Measurements from ENCODE around the gene TMEM132D. TPM values are rescaled to one million over a fixed set of nuclear protein-coding genes. Genes with fewer than 3 reads are reported as not detected.

Gene TMEM132D
- total and polyA plus RNA-seq, 4 donors, result 0.06 to 0.20 (median 0.13) TPM

GRCh38 chr12:129466499-129466898, 437.3 kb downstream of the TMEM132D start:
- ATAC-seq (ENCODE audit: insufficient read depth, low FRiP score) (no peak), DNase-seq (no peak)
- TF ChIP-seq CTCF (IDR thresholded peaks at IDR 0.05; ENCODE audit: control extremely low read depth, extremely low read depth), result no peak
- no peaks in the 10 kb centered on the region for H3K4me1 ChIP-seq (ENCODE audit: control insufficient read depth in 5 of 5, insufficient read depth in 5 of 5, low read length in 5 of 5)
- WGBS, 2 donors, result 63 to 66% methylated on average over 3 of the region's 3 CpGs
- H3K27me3 ChIP-seq (ENCODE audit: control insufficient read depth in 3 of 3, insufficient read depth in 3 of 3, low read length in 2 of 3), result no peaks in the 10 kb centered on the region
- H3K9ac ChIP-seq (ENCODE audit: insufficient read depth in 1 of 2, low read length in 2 of 2), result no peak overlapping the region
- no peak overlapping the region for H3K4me3 ChIP-seq
- H3K27ac ChIP-seq (ENCODE audit: low read depth in 1 of 2, low read length in 1 of 2), result no peak overlapping the region
- no peaks in the 10 kb centered on the region for H3K9me3 ChIP-seq (ENCODE audit: control insufficient read depth in 4 of 4, insufficient read depth in 3 of 4, low read length in 3 of 4)
- H3K36me3 ChIP-seq (ENCODE audit: control insufficient read depth in 4 of 4, insufficient read depth in 4 of 4, low read length in 4 of 4), result no peaks in the 10 kb centered on the region

GRCh38 chr12:129459886-129460285, 443.9 kb downstream of the TMEM132D start:
- Histone ChIP-seq H3K36me3 (ENCODE audit: control insufficient read depth in 4 of 4, insufficient read depth in 4 of 4, low read length in 4 of 4) (no peaks in the 10 kb centered on the region), H3K4me1 (ENCODE audit: control insufficient read depth in 5 of 5, insufficient read depth in 5 of 5, low read length in 5 of 5) (no peaks in the 10 kb centered on the region), H3K27ac (ENCODE audit: low read depth in 1 of 2, low read length in 1 of 2) (no peak overlapping the region), H3K4me3 (no peak overlapping the region), H3K27me3 (ENCODE audit: control insufficient read depth in 3 of 3, insufficient read depth in 3 of 3, low read length in 2 of 3) (no peaks in the 10 kb centered on the region), H3K9ac (ENCODE audit: insufficient read depth in 1 of 2, low read length in 2 of 2) (no peak overlapping the region), H3K9me3 (ENCODE audit: control insufficient read depth in 4 of 4, insufficient read depth in 3 of 4, low read length in 3 of 4) (no peaks in the 10 kb centered on the region)
- 76 to 86% methylated on average over 5 of the region's 5 CpGs for WGBS, 2 donors
- ATAC-seq (ENCODE audit: insufficient read depth, low FRiP score), result no peak
- DNase-seq, result no peak
- no peak for TF ChIP-seq CTCF (IDR thresholded peaks at IDR 0.05; ENCODE audit: control extremely low read depth, extremely low read depth)

GRCh38 chr12:129446696-129447095, 457.1 kb downstream of the TMEM132D start:
- TF ChIP-seq CTCF (IDR thresholded peaks at IDR 0.05; ENCODE audit: control extremely low read depth, extremely low read depth), result no peak
- no peaks in the 10 kb centered on the region for H3K27me3 ChIP-seq (ENCODE audit: control insufficient read depth in 3 of 3, insufficient read depth in 3 of 3, low read length in 2 of 3)
- WGBS, 2 donors, result 83 to 94% methylated on average over 6 of the region's 6 CpGs

GRCh38 chr12:129440278-129440677, 463.5 kb downstream of the TMEM132D start:
- Histone ChIP-seq H3K9me3 (ENCODE audit: control insufficient read depth in 4 of 4, insufficient read depth in 3 of 4, low read length in 3 of 4) (peaks cover 0 to 2% (median 0%) of the 10 kb centered on the region in 4 donors), H3K4me3 (no peak overlapping the region), H3K27ac (ENCODE audit: low read depth in 1 of 2, low read length in 1 of 2) (no peak overlapping the region), H3K4me1 (ENCODE audit: control insufficient read depth in 5 of 5, insufficient read depth in 5 of 5, low read length in 5 of 5) (no peaks in the 10 kb centered on the region), H3K27me3 (ENCODE audit: control insufficient read depth in 3 of 3, insufficient read depth in 3 of 3, low read length in 2 of 3) (no peaks in the 10 kb centered on the region), H3K9ac (ENCODE audit: insufficient read depth in 1 of 2, low read length in 2 of 2) (no peak overlapping the region), H3K36me3 (ENCODE audit: control insufficient read depth in 4 of 4, insufficient read depth in 4 of 4, low read length in 4 of 4) (no peaks in the 10 kb centered on the region)
- DNase-seq (no peak), ATAC-seq (ENCODE audit: insufficient read depth, low FRiP score) (no peak)
- WGBS, 2 donors, result 74 to 79% methylated on average over 4 of the region's 4 CpGs
- TF ChIP-seq CTCF (IDR thresholded peaks at IDR 0.05; ENCODE audit: control extremely low read depth, extremely low read depth), result no peak

More at GRCh38 chr12:129446696-129447095, 457.1 kb downstream of the TMEM132D start:
- Histone ChIP-seq H3K4me3 (no peak overlapping the region), H3K27ac (ENCODE audit: low read depth in 1 of 2, low read length in 1 of 2) (no peak overlapping the region), H3K9me3 (ENCODE audit: control insufficient read depth in 4 of 4, insufficient read depth in 3 of 4, low read length in 3 of 4) (no peaks in the 10 kb centered on the region), H3K4me1 (ENCODE audit: control insufficient read depth in 5 of 5, insufficient read depth in 5 of 5, low read length in 5 of 5) (no peaks in the 10 kb centered on the region), H3K36me3 (ENCODE audit: control insufficient read depth in 4 of 4, insufficient read depth in 4 of 4, low read length in 4 of 4) (no peaks in the 10 kb centered on the region), H3K9ac (ENCODE audit: insufficient read depth in 1 of 2, low read length in 2 of 2) (no peak overlapping the region)
- DNase-seq, result no peak
- ATAC-seq (ENCODE audit: insufficient read depth, low FRiP score), result no peak
